ENCODE results near the gene TAF9B. TPM values are rescaled to one million over a fixed set of nuclear protein-coding genes. Genes with fewer than 3 reads are reported as not detected.

The TAF9B gene
- total and polyA plus RNA-seq, 2 donors (not counting 3 experiments of a cell fraction or from before 2014, with no cell fraction given) = 16.0 to 25.9 TPM

- H3K4me3 ChIP-seq (replicated peaks in 1 of 3; ENCODE audit: insufficient read depth in 1 of 3, low read depth in 1 of 3, low read length in 3 of 3) = no peak overlapping the region
- H3K9ac ChIP-seq (replicated peaks; ENCODE audit: extremely low read depth, insufficient read depth, low read length) = no peak overlapping the region
- H3K27me3 ChIP-seq (ENCODE audit: control insufficient read depth in 2 of 2, insufficient read depth in 2 of 2, low read length in 2 of 2) = no peaks in the 10 kb centered on the region
- ChIA-PET CTCF (no interaction called here), POLR2A (no interaction called here)
- H3K4me2 ChIP-seq (ENCODE audit: insufficient read depth, low read length) = no peak overlapping the region
- TF ChIP-seq EZH2 (IDR thresholded peaks at IDR 0.05; ENCODE audit: borderline replicate concordance, low read depth, low read length, severe bottlenecking) = no peak
- TF ChIP-seq GATA2 (IDR thresholded peaks at IDR 0.05; ENCODE audit: insufficient read depth, insufficient read length, low read depth, low read length) = no peak
- TF ChIP-seq FOS (IDR thresholded peaks at IDR 0.05; ENCODE audit: borderline replicate concordance, insufficient read depth, low read length) = no peak
- no peak for TF ChIP-seq POLR2AphosphoS5 (IDR thresholded peaks at IDR 0.05; ENCODE audit: insufficient read depth, low read depth, low read length)
- TF ChIP-seq JUN (IDR thresholded peaks at IDR 0.05; ENCODE audit: borderline replicate concordance, insufficient read depth, insufficient read length, low read depth) = no peak
- TF ChIP-seq MYC (IDR thresholded peaks at IDR 0.05; ENCODE audit: low read depth, low read length) = no peak
- TF ChIP-seq, protein P1, sequence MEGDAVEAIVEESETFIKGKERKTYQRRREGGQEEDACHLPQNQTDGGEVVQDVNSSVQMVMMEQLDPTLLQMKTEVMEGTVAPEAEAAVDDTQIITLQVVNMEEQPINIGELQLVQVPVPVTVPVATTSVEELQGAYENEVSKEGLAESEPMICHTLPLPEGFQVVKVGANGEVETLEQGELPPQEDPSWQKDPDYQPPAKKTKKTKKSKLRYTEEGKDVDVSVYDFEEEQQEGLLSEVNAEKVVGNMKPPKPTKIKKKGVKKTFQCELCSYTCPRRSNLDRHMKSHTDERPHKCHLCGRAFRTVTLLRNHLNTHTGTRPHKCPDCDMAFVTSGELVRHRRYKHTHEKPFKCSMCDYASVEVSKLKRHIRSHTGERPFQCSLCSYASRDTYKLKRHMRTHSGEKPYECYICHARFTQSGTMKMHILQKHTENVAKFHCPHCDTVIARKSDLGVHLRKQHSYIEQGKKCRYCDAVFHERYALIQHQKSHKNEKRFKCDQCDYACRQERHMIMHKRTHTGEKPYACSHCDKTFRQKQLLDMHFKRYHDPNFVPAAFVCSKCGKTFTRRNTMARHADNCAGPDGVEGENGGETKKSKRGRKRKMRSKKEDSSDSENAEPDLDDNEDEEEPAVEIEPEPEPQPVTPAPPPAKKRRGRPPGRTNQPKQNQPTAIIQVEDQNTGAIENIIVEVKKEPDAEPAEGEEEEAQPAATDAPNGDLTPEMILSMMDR (IDR thresholded peaks at IDR 0.05; ENCODE audit: extremely low read depth in 1 of 2, insufficient read depth in 1 of 2, low read depth in 1 of 2, low read length in 2 of 2) = no peak
- no peak for TF ChIP-seq POLR2A (IDR thresholded peaks at IDR 0.05; ENCODE audit: low read depth, low read length)
- TF ChIP-seq, protein P2, sequence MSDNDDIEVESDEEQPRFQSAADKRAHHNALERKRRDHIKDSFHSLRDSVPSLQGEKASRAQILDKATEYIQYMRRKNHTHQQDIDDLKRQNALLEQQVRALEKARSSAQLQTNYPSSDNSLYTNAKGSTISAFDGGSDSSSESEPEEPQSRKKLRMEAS (IDR thresholded peaks at IDR 0.05; ENCODE audit: insufficient read depth, insufficient read length) = no peak
- intact Hi-C loops (cut with micrococcal nuclease) = no loop called here
- no peaks in the 10 kb centered on the region for H3K36me3 ChIP-seq (ENCODE audit: control insufficient read depth in 2 of 2, extremely low read depth in 1 of 2, insufficient read depth in 2 of 2, low read length in 2 of 2)
- no peak overlapping the region for H2AFZ ChIP-seq (ENCODE audit: low read depth, low read length)
- no peaks in the 10 kb centered on the region for H3K79me2 ChIP-seq (ENCODE audit: control insufficient read depth, insufficient read depth, low read length)
- dilution Hi-C loops (cut with MboI; ENCODE audit: extremely low pct_ligation_motif_present, low sequenced_read_pairs) = no loop called here
- no peaks in the 10 kb centered on the region for H3K9me1 ChIP-seq (replicated peaks; ENCODE audit: control insufficient read depth, extremely low read depth, insufficient read depth, low read length)
- BruUV-seq (replicated peaks) = no TSS peak
- DNase-seq (ENCODE audit: low read depth, low spot score) (no peak), FAIRE-seq (no peak)
- no peaks in the 10 kb centered on the region for H3K4me1 ChIP-seq (ENCODE audit: control insufficient read depth, extremely low read depth, insufficient read depth, low read length)
- H3K9me3 ChIP-seq (replicated peaks; ENCODE audit: control insufficient read depth, insufficient read depth, low read length) = no peaks in the 10 kb centered on the region
- no peak overlapping the region for H3K27ac ChIP-seq (ENCODE audit: insufficient read depth, low read depth, low read length)
- H4K20me1 ChIP-seq (replicated peaks; ENCODE audit: control insufficient read depth, extremely low read depth, insufficient read depth, low read length) = no peaks in the 10 kb centered on the region
Measured at GRCh38 chrX:78140206-78140605, 756 bp upstream of the TAF9B start.

Measured in endothelial cell of umbilical vein (primary cell).